ENCODE data around the gene ZNF423.

GRCh38 chr16:49830873-49831272, 25.0 kb downstream of the ZNF423 start:
- TF ChIP-seq POLR2A (IDR thresholded peaks at IDR 0.05): no peak
- TF ChIP-seq POLR2AphosphoS5 (IDR thresholded peaks at IDR 0.05): no peak
- TF ChIP-seq CTCF (IDR thresholded peaks at IDR 0.05): no peak
